T-cell (primary cell): Measurements from ENCODE around the gene NFX1. TPM values are rescaled to one million over a fixed set of nuclear protein-coding genes. Genes with fewer than 3 reads are reported as not detected.

Experiments
- ATAC-seq, 4 experiments: fragments of 200-7000 bp in 3 of 4; fragments of 150-1000 bp in 1 of 4; cut with Tn5 transposase; replicated peaks in 1 of 4; 1 replicate in 3 of 4; 2 replicates in 1 of 4; pipeline ENCODE4 v1.10.0; 2021; ENCODE audit warnings: moderate library complexity in 3 of 4, mild to moderate bottlenecking in 2 of 4, moderate number of reproducible peaks in 1 of 4
- CTCF ChIA-PET, 2 donors: fragments of 300-600 bp; sonication (Branson Sonifier 250); formaldehyde crosslinking; loops; one replicate each; lab custom pipeline; 2022; ENCODE audit warnings: antibody characterized with exemption in 2 of 2; lab: Charles Lee
- POLR2A ChIA-PET, 2 donors: fragments of 300-600 bp; sonication (Branson Sonifier 250); formaldehyde crosslinking; loops; one replicate each; lab custom pipeline; 2022; ENCODE audit warnings: antibody characterized with exemption in 2 of 2; lab: Charles Lee
- DNase-seq, 35 experiments: peaks; one replicate each; pipeline versions ENCODE4 v3.0.0 to v3.0.0-alpha.2; 2013 to 2023
- H3K27ac ChIP-seq: one replicate; pipeline ENCODE4 v1.5.1; 2013; ENCODE audit warnings: low read length
- H3K27me3 ChIP-seq, 2 experiments: replicated peaks in 1 of 2; 1 replicate in 1 of 2; 2 replicates in 1 of 2; pipeline versions ENCODE4 v1.6.1 to v1.7.0; 2013; ENCODE audit warnings: low read length in 1 of 2, mixed read lengths in 1 of 2; ENCODE audit not compliant: control insufficient read depth in 2 of 2, insufficient read depth in 2 of 2; ENCODE audit errors: extremely low read depth in 1 of 2
- H3K36me3 ChIP-seq, 2 donors: 1 replicate in 1 of 2; 2 replicates in 1 of 2; pipeline versions ENCODE4 v1.6.1 to v1.7.0; 2013; ENCODE audit warnings: low read length in 1 of 2; ENCODE audit not compliant: control insufficient read depth in 2 of 2, insufficient read depth in 1 of 2; ENCODE audit errors: extremely low read depth in 1 of 2
- H3K4me1 ChIP-seq, 2 experiments: 1 replicate in 1 of 2; 2 replicates in 1 of 2; pipeline versions ENCODE4 v1.6.1 to v1.7.0; 2013; ENCODE audit warnings: low read length in 2 of 2, mixed read lengths in 1 of 2; ENCODE audit not compliant: insufficient read depth in 2 of 2, control insufficient read depth in 1 of 2; ENCODE audit errors: extremely low read depth in 1 of 2
- H3K4me3 ChIP-seq, 2 donors: 1 replicate in 1 of 2; 2 replicates in 1 of 2; pipeline versions ENCODE4 v1.5.1 to v1.7.0; 2013; ENCODE audit warnings: mild to moderate bottlenecking in 2 of 2, low read length in 1 of 2, moderate library complexity in 1 of 2; ENCODE audit not compliant: control insufficient read depth in 1 of 2; ENCODE audit errors: extremely low read depth in 1 of 2
- H3K9me3 ChIP-seq: 2 replicates; pipeline ENCODE4 v1.7.0; 2013
- H3K27ac Mint-ChIP-seq, 2 donors: one replicate each; pipeline ENCODE4 v1.8.0; 2020 to 2021; ENCODE audit warnings: mild to moderate bottlenecking in 2 of 2, mixed read lengths in 2 of 2
- H3K27me3 Mint-ChIP-seq, 2 donors: one replicate each; pipeline ENCODE4 v1.8.0; 2021 to 2022; ENCODE audit warnings: mixed read lengths in 2 of 2
- H3K36me3 Mint-ChIP-seq: one replicate; pipeline ENCODE4 v1.8.0; 2021; ENCODE audit warnings: mixed read lengths
- H3K4me1 Mint-ChIP-seq, 3 donors: one replicate each; pipeline ENCODE4 v1.8.0; 2020 to 2022; ENCODE audit warnings: mixed read lengths in 3 of 3, mild to moderate bottlenecking in 1 of 3
- H3K4me3 Mint-ChIP-seq, 3 donors: one replicate each; pipeline ENCODE4 v1.8.0; 2020 to 2022; ENCODE audit warnings: mild to moderate bottlenecking in 3 of 3, mixed read lengths in 3 of 3, moderate library complexity in 3 of 3
- H3K9me3 Mint-ChIP-seq, 3 donors: one replicate each; pipeline ENCODE4 v1.8.0; 2020 to 2022; ENCODE audit warnings: mixed read lengths in 3 of 3
- WGBS: methylation state at CpG from one replicate; pipeline ENCODE4 v1.1.5; 2013; ENCODE audit warnings: missing lambda C conversion rate; ENCODE audit not compliant: insufficient coverage; 5-methylcytosine and 5-hydroxymethylcytosine counted together
- total RNA-seq, 35 experiments: library from RNA in 6 of 35; stranded (reverse) in 6 of 35; fragments of 120-200 nt in 1 of 35; gene quantifications; one replicate each; pipeline versions ENCODE4 v1.2.1 to v1.2.4 and lab custom pipeline; 2013 to 2026

NFX1 gene
- total RNA-seq (10 to 100 TPM; 41.5 to 55.8 (median 48.5) TPM), total RNA-seq (lab: John Stamatoyannopoulos, UW) (63.3 to 140 (median 100) reads per million in 29 experiments)
- 41.7 TPM for total RNA-seq (2013)

GRCh38 chr9:33290247-33291030 is at the start of gene NFX1:
Gene NFX1 (plus strand): TSS chr9:33290516. CDS start chr9:33290573, 57 bp downstream.
- H3K27ac ChIP-seq: peak within 1 kb of the TSS; percentile 100
- H3K36me3 Mint-ChIP-seq: peaks cover 32% of the 10 kb centered on the region
- ChIA-PET CTCF (interaction anchor here in 1 of 2 donors (0.6 to 1.2 kb wide), 11 partner anchors 12 to 889 kb away, joined by 3 to 10 read pairs (median 5); partner anchors contain the start of genes BAG1, CHMP5, NOL6 and SMU1), POLR2A (interaction anchor here (0.5 to 1.4 kb wide), 11 partner anchors 26 to 268 kb away, joined by 3 to 17 read pairs (median 4); partner anchors contain the start of genes NOL6 (in 2 of the 2), DNAJA1 (in 1 of the 2) and SMU1 (in 1 of the 2))
- H3K9me3 ChIP-seq: no peaks in the 10 kb centered on the region
- ATAC-seq (peak; percentile 86 to 90 (median 88)), DNase-seq (peak; percentile 96 to 100 (median 99))
- no peaks in the 10 kb centered on the region for H3K27me3 ChIP-seq
- H3K36me3 ChIP-seq: peaks cover 3 to 25% of the 10 kb centered on the region in 2 donors
- H3K27me3 Mint-ChIP-seq: no peaks in the 10 kb centered on the region
- peaks cover 19 to 53% of the 10 kb centered on the region in 2 experiments for H3K4me1 ChIP-seq
- peak within 1 kb of the TSS; percentile 84 to 99 (median 98) for H3K4me3 Mint-ChIP-seq
- peaks cover 37 to 65% (median 61%) of the 10 kb centered on the region in 3 donors for H3K4me1 Mint-ChIP-seq
- under 1% methylated on average over 58 of the region's 63 CpGs for WGBS
- H3K4me3 ChIP-seq: peak within 1 kb of the TSS; percentile 85 to 88
- peak within 1 kb of the TSS; percentile 100 for H3K27ac Mint-ChIP-seq
- H3K9me3 Mint-ChIP-seq: no peaks in the 10 kb centered on the region

GRCh38 chr9:33241298-33241697 is 49.0 kb upstream of the NFX1 start:
- DNase-seq: no peak
- peaks cover 0 to 4% of the 10 kb centered on the region in 2 experiments for H3K4me1 ChIP-seq
- ChIA-PET CTCF (no interaction called here), POLR2A (no interaction called here)
- no peaks in the 10 kb centered on the region for H3K27me3 Mint-ChIP-seq
- H3K27ac Mint-ChIP-seq: no peak overlapping the region
- H3K9me3 ChIP-seq: no peaks in the 10 kb centered on the region
- H3K4me1 Mint-ChIP-seq: peaks cover 0 to 6% (median 3%) of the 10 kb centered on the region in 3 donors
- no peaks in the 10 kb centered on the region for H3K36me3 ChIP-seq
- no peaks in the 10 kb centered on the region for H3K36me3 Mint-ChIP-seq
- no peak overlapping the region for H3K4me3 ChIP-seq
- no peak for ATAC-seq
- no peak overlapping the region for H3K27ac ChIP-seq
- H3K27me3 ChIP-seq: peaks cover 0 to 12% of the 10 kb centered on the region in 2 experiments
- 92% methylated on average over 3 of the region's 5 CpGs for WGBS
- H3K9me3 Mint-ChIP-seq: no peaks in the 10 kb centered on the region
- H3K4me3 Mint-ChIP-seq: no peak overlapping the region

- H3K9me3 ChIP-seq: no peaks in the 10 kb centered on the region
- H3K4me3 Mint-ChIP-seq: no peak overlapping the region
- H3K4me1 Mint-ChIP-seq: peaks cover 0 to 6% (median 3%) of the 10 kb centered on the region in 3 donors
- no peaks in the 10 kb centered on the region for H3K9me3 Mint-ChIP-seq
- peaks cover 0 to 4% of the 10 kb centered on the region in 2 experiments for H3K4me1 ChIP-seq
- 40% methylated on average over 1 of the region's 6 CpGs for WGBS
- H3K36me3 ChIP-seq: peaks cover 0 to 2% of the 10 kb centered on the region in 2 donors
- DNase-seq (no peak), ATAC-seq (no peak)
- no peak overlapping the region for H3K4me3 ChIP-seq
- peaks cover 0 to 10% of the 10 kb centered on the region in 2 experiments for H3K27me3 ChIP-seq
- H3K27me3 Mint-ChIP-seq: no peaks in the 10 kb centered on the region
- H3K27ac ChIP-seq: no peak overlapping the region
- no peak overlapping the region for H3K27ac Mint-ChIP-seq
- POLR2A ChIA-PET: interaction anchor here (0.6 to 0.7 kb wide), 3 partner anchors 46 to 167 kb away, joined by 5 to 17 read pairs (median 6); no protein-coding TSS in a partner anchor
- H3K36me3 Mint-ChIP-seq: peaks cover 4% of the 10 kb centered on the region
- CTCF ChIA-PET: no interaction called here
Measured at GRCh38 chr9:33242609-33243134, 47.6 kb upstream of the NFX1 start.

GRCh38 chr9:33244137-33244784 is 46.1 kb upstream of the NFX1 start:
- Mint-ChIP-seq H3K27me3 (no peaks in the 10 kb centered on the region), H3K4me3 (no peak overlapping the region), H3K9me3 (no peaks in the 10 kb centered on the region), H3K36me3 (peaks cover 11% of the 10 kb centered on the region), H3K27ac (no peak overlapping the region), H3K4me1 (peaks cover 0 to 6% (median 3%) of the 10 kb centered on the region in 3 donors)
- peaks cover 0 to 5% of the 10 kb centered on the region in 2 donors for H3K36me3 ChIP-seq
- ChIA-PET CTCF (no interaction called here), POLR2A (no interaction called here)
- no peak overlapping the region for H3K4me3 ChIP-seq
- no peak for DNase-seq
- no peak overlapping the region for H3K27ac ChIP-seq
- H3K9me3 ChIP-seq: no peaks in the 10 kb centered on the region
- WGBS: 93% methylated on average over 3 of the region's 9 CpGs
- peaks cover 0 to 10% of the 10 kb centered on the region in 2 experiments for H3K27me3 ChIP-seq
- peaks cover 0 to 4% of the 10 kb centered on the region in 2 experiments for H3K4me1 ChIP-seq
- no peak for ATAC-seq

- Histone ChIP-seq H3K27ac (no peak overlapping the region), H3K9me3 (no peaks in the 10 kb centered on the region), H3K4me3 (no peak overlapping the region), H3K36me3 (peaks cover 0 to 5% of the 10 kb centered on the region in 2 donors), H3K4me1 (no peaks in the 10 kb centered on the region), H3K27me3 (peaks cover 0 to 7% of the 10 kb centered on the region in 2 experiments)
- no peak overlapping the region for H3K4me3 Mint-ChIP-seq
- ATAC-seq: no peak
- H3K9me3 Mint-ChIP-seq: no peaks in the 10 kb centered on the region
- no peak for DNase-seq
- ChIA-PET POLR2A (no interaction called here), CTCF (no interaction called here)
- peaks cover 11% of the 10 kb centered on the region for H3K36me3 Mint-ChIP-seq
- no peaks in the 10 kb centered on the region for H3K4me1 Mint-ChIP-seq
- no CpG with 5 or more reads among the region's 2 CpGs for WGBS
- no peak overlapping the region for H3K27ac Mint-ChIP-seq
- H3K27me3 Mint-ChIP-seq: no peaks in the 10 kb centered on the region
Measured at GRCh38 chr9:33245341-33245740, 45.0 kb upstream of the NFX1 start.

- no peak for DNase-seq
Measured at GRCh38 chr9:33246269-33246860, 44.0 kb upstream of the NFX1 start.

More at GRCh38 chr9:33246269-33246860, 44.0 kb upstream of the NFX1 start:
- H3K27me3 ChIP-seq: peaks cover 0 to 3% of the 10 kb centered on the region in 2 experiments
- H3K4me3 ChIP-seq: no peak overlapping the region
- CTCF ChIA-PET: no interaction called here
- ATAC-seq: no peak
- Mint-ChIP-seq H3K9me3 (no peaks in the 10 kb centered on the region), H3K4me3 (no peak overlapping the region), H3K4me1 (no peaks in the 10 kb centered on the region), H3K36me3 (peaks cover 11% of the 10 kb centered on the region), H3K27ac (no peak overlapping the region), H3K27me3 (no peaks in the 10 kb centered on the region)
- H3K36me3 ChIP-seq: peaks cover 0 to 5% of the 10 kb centered on the region in 2 donors
- POLR2A ChIA-PET: no interaction called here
- H3K4me1 ChIP-seq: no peaks in the 10 kb centered on the region
- no peaks in the 10 kb centered on the region for H3K9me3 ChIP-seq
- no peak overlapping the region for H3K27ac ChIP-seq
- 91% methylated on average over 8 of the region's 9 CpGs for WGBS
